NCI-H2081 treated with DMSO at 0.1 percent for 48 hours (cell line): ENCODE data around the gene NHSL2.

ENCODE experiments used
- DNase-seq: peaks from one replicate; lab custom pipeline; 2025; lab: John Stamatoyannopoulos, UW

Gene NHSL2

GRCh38 chrX:72071213-72071612 lies 160.6 kb downstream of the NHSL2 start:
- DNase-seq, result no peak

GRCh38 chrX:72073633-72074032 lies 163.0 kb downstream of the NHSL2 start:
- no peak for DNase-seq

- DNase-seq, result no peak
These were observed 167.8 kb downstream of the NHSL2 start for GRCh38 chrX:72078411-72078810.

DNA sequence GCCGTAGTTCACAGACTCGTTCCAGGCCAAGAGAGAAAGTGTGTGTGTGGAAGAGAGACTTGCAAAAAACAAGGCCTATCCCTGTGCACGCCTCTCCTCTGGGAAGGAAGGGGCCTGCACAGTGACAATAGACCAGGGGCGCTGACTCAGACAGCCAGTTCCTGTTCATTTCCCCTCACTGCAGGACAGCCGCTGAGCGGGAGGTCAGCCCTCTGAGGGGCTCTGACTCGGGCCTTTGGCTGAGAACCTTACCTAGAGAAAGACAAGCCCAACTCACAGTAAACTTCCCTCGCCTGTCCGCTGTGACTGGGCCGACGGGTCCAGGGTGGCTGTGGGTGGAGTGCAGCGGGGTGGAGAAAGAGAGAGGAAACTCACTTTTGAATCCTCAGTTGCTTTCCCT lies 169.0 kb downstream of the NHSL2 start:
- no peak for DNase-seq

- DNase-seq, result no peak
These were observed 169.5 kb downstream of the NHSL2 start for GRCh38 chrX:72080150-72080549.

DNA sequence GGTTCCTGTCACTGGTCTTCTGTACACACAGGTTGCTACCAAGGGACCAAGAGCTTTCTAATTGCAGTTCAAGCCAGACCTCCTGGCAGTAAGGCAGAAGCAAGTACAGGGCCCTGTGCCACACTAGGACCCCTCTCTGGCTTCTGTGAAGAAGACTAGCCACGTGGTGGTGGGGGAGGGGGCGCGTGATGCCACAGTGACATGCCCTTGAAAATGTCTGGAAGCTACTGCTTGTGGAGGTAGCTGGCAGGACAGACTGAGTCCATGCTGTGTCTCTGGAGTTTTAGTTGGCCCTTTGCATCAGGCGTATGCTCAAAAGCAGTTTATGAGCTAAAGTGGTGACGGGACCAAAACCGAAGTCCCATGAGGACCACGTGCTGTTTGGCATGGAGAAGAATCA lies 170.2 kb downstream of the NHSL2 start:
- DNase-seq, result no peak

DNA sequence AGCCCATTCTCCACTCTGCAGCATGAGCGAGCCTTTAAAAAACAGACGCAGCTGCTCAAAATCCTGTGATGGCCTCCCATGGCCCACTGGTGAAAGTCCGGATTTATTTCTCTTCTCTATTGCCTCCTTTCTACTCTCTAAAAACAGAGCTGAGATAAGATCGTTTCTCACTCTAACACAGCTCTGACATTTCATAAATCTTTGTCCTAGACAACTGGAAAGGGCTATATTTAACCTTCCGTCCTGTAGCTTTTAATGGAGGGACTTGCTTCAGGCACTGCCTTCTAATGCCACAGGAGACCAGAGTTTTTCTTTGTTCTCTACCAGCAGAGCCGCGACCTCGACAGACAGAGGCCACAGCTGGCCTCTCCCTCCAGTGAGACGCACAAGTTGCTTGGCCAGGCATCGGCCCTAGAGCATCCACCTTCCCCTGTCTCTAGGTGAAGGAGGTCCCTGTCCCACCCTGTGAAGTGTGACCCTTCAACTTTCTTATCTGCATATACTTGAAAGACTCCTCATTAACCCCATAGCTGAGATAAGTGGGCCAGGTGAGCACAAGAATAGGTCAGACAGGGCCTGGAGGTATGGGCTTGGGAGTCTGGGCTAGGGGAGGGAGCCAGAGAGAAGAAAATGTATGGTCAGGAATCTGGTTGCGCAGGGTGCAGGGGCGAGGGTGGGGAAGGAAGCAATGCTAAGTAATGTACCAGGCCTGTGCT lies 171.1 kb downstream of the NHSL2 start:
- DNase-seq, result no peak

- no peak for DNase-seq
These were observed 172.6 kb downstream of the NHSL2 start for GRCh38 chrX:72083291-72083690.

DNA sequence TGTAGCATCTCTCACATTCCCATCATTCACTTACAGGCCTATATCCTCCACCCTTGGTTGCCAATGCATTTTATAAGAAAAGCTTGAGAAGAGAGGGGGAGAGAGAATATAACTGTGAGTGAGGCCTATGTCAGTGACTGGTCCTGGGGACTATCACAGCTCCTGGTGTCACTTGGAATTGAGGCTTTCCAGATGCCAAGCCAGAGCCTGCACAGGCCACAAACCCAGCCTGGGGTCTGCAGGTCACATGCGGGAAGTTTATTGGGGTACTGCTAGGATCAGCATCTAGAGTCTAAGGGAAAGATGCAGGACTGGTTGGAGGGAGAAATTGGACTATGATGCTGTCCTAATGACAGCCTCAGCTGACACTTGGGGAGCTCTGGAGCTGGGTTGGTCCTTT lies 173.5 kb downstream of the NHSL2 start:
- no peak for DNase-seq

DNA sequence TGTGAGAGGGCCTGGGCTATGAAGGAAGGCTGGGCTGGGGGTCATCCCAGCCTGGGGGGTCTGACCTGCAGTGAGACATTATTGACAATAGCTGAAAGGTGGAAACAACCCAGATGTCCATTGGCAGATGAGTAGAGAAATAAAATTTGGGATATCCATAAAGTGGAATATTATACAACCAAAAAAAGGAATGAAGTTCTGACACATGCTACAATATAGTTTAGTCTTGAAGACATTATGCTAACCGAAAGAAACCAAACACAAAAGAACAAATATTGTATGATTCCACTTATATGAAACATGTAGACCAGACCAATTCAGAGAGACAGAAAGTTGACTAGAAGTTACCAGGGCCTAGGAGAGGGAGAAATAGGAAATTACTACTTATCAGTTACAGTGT lies 176.3 kb downstream of the NHSL2 start:
- no peak for DNase-seq

DNA sequence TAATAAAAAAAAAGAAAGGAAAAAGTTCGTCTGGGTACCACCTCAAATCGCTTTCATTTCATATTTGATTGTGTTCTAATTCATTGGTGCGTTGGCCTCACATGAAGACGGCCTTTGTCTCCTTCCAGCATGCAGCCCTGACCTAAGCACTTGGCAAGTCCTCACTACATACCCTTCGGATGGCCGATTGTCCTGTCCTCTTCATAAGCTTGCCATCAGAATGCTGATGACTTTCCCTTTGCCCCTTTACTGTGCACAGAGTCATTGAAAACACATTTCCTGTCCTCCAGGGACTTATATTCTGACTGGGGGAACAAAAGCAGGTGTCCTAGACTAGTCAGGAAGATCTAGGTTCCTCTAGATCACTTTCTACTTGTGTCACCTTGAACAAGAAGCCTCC lies 178.1 kb downstream of the NHSL2 start:
- DNase-seq, result no peak

DNA sequence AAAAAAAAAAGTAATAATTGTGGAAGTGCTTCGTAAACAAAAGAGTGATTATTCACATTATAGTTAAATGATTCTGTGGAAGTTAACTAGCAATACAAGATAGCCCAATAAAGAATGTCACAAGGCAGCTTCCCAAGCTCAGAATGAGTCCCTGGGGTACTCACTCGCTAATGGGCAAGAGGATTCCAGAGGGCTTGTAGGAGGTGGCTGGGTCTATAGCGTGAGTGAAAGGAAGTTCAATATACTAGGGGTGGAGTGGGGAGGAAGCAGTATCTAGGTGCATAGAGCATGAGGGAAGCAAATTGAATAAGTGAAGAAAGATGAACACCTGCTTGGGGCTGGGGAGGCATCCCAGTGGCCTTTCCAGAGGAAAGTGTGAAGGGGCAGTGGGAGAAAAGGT lies 178.6 kb downstream of the NHSL2 start:
- DNase-seq, result no peak

DNA sequence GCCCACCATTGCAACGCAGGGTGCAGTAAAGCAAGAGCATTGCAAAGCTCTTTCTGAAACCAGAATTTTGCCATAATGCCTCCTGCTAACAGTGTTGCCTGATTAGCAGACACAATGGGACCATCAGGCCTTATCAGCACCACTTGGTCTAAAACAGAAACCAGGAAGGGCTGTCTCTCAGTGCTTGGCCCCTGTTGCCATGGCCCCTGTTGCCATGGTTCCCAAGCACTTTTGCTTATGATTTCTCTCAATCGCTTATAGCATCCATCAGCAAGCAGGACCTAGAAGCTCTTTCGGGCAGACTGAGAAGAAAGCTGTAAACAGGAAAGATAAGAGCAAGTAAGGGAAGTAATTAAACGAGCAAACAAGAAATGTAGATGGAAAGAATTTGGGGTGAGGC lies 184.2 kb downstream of the NHSL2 start:
- no peak for DNase-seq

- no peak for DNase-seq
These were observed 184.7 kb downstream of the NHSL2 start for GRCh38 chrX:72095370-72095769.

DNA sequence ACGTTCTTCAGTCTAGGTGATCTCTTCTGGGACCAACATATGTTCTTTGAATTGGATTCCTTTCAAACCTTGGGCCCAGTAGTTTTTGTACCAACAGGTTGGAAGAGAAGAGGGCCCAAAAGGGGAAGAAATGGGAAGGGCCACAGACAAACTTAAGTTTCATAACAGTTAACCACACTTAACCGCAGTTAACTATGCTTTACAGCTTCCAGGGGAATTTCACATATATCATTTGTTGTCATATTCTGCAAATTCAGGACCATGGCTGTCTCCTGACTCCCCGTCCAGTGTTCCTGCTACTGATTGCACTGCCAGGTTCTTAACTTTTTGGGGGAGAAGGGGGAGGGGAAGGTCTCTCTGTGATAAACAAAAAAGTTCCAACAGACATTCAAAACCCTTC lies 186.5 kb downstream of the NHSL2 start:
- no peak for DNase-seq

GRCh38 chrX:72100051-72100755 lies 189.6 kb downstream of the NHSL2 start:
- no peak for DNase-seq

DNA sequence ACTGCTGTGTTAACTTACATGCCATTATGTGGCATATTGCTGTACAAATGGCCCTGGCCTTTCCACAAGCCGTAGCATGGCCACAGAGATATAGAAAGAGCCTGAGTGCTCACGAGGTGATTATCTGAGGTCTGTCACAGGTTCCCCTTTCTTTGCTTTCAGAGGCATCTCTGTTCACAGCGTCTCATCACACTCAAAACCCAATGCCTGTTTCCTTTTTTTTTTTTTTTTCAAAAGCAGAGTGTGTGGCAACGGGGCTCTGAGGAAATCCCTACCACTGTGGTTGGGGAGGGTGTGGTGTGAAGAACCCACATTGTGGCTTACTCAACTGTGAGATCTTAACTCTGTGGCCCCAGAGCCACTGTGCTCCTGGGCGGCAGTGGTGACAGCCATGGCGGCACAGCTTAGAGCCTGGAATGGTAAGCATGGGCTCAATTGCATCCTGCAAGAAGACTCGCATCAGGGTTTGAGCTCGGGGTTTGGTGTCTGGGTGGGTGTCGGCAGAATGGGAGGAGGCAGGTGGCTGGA lies 190.2 kb downstream of the NHSL2 start:
- DNase-seq, result no peak

DNA sequence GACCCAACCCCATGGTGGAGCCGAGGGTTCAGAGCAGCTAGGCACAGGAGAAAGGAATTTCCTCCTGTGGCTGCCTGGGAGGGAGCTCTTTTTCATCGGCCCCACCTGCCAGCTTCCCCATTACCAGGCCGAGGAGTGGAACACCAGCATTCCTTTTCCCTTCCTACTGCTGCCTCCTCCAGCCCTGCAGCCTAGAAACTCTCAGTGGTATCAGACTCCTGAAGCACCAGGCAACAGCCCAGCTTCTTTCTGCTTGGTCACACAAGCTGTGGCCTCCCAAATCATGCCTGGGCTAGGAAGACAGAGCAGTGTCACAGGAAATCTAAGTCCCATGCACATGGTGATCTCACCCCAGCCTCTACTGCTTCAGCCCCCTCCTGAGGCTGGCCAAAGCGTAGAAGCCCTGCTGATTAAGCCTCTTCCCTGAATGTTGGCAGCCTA lies 191.0 kb downstream of the NHSL2 start:
- no peak for DNase-seq

- no peak for DNase-seq
These were observed 191.5 kb downstream of the NHSL2 start for GRCh38 chrX:72102126-72102525.

- DNase-seq, result no peak
These were observed 192.1 kb downstream of the NHSL2 start for GRCh38 chrX:72102760-72103159.

- DNase-seq, result no peak
These were observed 194.8 kb downstream of the NHSL2 start for GRCh38 chrX:72105436-72105835.

DNA sequence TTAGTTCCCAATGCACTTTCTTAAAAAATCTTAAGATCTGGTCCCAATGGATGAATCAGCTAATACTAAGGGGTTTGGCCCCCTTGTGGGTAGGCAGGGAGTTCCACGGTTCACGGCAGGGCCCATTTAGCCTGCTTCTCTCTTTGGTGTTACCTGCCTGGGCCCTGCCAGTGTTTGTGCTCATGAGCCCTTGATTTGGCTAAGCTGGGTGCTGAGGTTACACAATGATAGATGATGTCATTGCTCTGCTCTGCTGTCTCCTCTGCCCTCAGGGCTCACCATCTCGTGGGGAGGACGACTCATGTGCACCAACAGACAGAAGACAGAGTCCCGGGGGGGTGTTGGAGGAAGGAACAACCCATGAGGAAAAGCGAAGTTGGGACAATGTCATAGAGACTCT lies 196.7 kb downstream of the NHSL2 start:
- DNase-seq, result no peak

- no peak for DNase-seq
These were observed 197.4 kb downstream of the NHSL2 start for GRCh38 chrX:72107841-72108595.
